Epithelial cell of proximal tubule (primary cell): ENCODE measurements around the gene FADS2. TPM values are rescaled to one million over a fixed set of nuclear protein-coding genes. Genes with fewer than 3 reads are reported as not detected.

Experiments
- DNase-seq: peaks from one replicate; pipeline ENCODE4 v3.0.0-alpha.2; 2011; ENCODE audit warnings: low read depth
- H3K4me3 ChIP-seq: 2 replicates; pipeline ENCODE4 v1.5.1; 2011; ENCODE audit warnings: low read depth, mild to moderate bottlenecking, low read length
- total RNA-seq: library from RNA; depleted of rRNA; stranded (reverse); fragments of >200 nt; gene quantifications from 2 replicates; pipeline ENCODE4 v1.2.3, GENCODE V29; 2015
- TF ChIP-seq, protein P1 (sequence below): conservative IDR thresholded peaks from 2 replicates; pipeline ENCODE4 v1.5.1; 2012; ENCODE audit warnings: low read depth, mild to moderate bottlenecking, low read length

FADS2 gene
- total RNA-seq, 1 donor from 2014 or later: 169 TPM

DNA sequence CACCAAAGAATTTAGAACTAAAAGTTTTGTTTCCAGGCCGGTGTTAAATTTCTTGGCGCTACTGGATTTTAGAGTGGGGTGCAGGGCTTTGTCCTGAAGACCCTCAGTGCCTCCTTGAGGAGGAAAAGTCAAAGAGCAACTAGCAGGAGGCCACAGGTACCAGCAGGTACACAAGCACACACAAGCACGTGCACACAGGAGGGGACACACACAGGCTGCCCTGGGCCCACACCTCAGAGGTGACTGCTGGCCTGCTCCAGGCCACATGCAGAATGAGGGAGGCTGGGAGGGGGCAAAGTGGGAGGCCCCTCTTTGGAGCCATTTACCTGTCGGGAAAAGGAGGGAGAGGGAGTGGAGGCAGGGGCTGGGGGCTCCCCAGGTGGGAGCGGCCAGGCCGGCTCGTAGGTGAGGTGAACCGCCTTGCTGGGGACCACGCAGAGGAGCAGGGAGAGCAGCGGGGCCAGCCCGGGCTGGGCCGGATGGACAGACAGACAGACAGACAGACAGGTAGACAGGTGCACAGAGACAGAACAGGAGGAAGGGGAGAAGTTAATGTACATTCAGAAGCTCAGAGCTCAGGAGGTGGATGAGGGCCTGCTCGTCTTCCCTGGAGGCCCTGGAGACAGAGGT is 77.1 kb downstream of the FADS2 start:
- no peak for DNase-seq
- TF ChIP-seq, protein P1, sequence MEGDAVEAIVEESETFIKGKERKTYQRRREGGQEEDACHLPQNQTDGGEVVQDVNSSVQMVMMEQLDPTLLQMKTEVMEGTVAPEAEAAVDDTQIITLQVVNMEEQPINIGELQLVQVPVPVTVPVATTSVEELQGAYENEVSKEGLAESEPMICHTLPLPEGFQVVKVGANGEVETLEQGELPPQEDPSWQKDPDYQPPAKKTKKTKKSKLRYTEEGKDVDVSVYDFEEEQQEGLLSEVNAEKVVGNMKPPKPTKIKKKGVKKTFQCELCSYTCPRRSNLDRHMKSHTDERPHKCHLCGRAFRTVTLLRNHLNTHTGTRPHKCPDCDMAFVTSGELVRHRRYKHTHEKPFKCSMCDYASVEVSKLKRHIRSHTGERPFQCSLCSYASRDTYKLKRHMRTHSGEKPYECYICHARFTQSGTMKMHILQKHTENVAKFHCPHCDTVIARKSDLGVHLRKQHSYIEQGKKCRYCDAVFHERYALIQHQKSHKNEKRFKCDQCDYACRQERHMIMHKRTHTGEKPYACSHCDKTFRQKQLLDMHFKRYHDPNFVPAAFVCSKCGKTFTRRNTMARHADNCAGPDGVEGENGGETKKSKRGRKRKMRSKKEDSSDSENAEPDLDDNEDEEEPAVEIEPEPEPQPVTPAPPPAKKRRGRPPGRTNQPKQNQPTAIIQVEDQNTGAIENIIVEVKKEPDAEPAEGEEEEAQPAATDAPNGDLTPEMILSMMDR: no peak
- no peak overlapping the region for H3K4me3 ChIP-seq

DNA sequence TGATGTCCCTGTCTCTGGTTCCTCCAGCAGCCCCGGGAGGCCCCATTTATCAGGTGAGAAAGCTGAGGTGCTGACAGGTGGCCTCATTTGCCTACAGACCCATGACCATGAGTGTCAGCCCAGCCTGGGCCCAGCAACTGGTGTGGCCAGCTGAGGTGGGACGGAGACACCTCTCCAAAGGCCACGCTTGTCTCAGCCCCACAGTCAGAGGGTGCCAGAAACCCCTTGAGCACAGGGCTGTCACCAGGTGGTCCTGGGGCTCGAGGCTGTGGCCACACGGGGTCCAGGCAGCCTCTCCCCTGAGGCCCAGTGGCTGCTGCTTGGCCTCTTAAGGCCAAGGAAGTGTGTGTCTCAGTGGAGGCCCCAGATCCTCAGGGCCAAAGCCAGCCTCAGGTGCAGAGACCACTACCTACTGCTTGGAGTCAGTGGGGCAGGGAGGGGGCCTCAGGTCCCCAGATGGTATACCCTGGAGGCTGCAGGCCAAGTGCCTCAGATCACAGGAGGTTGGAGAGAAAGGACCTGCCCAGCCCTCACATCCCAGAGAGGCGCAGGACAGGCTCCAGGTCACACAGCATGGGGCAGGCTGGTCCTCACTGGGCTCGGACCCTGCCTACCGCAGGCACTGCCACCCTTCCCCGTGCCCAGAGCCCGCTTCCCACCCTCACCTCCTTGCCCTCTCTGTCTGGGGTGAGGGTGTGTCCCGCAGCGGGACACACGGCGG is 77.9 kb downstream of the FADS2 start:
- no peak for DNase-seq
- TF ChIP-seq, protein P1: no peak
- H3K4me3 ChIP-seq: no peak overlapping the region

GRCh38 chr11:61906522-61906909 is 78.4 kb downstream of the FADS2 start:
- TF ChIP-seq, protein P1: no peak
- no peak overlapping the region for H3K4me3 ChIP-seq

DNA sequence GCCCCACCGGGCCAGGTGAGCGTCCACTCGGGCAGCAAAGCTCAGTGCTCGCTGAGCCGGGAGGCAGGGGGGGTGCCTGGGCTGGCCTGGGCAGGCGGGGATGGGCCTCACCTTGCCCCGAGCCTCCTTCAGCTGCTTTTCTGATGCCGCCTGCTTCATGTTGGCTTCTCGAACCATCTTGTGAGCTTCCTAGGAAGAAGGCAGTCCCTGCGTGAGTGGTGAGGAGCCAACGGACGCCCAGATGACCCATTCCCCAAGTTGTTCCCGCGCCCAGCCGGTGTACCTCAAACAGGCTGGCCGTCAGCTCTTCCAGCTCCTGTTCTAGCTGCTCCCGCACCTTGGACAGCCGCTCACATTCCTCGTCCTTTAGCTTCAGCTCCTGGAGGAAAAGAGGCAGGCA is 79.2 kb downstream of the FADS2 start:
- TF ChIP-seq, protein P1: no peak
- H3K4me3 ChIP-seq: no peak overlapping the region
- DNase-seq: no peak

More at GRCh38 chr11:61906522-61906909, 78.4 kb downstream of the FADS2 start:
- DNase-seq: no peak

DNA sequence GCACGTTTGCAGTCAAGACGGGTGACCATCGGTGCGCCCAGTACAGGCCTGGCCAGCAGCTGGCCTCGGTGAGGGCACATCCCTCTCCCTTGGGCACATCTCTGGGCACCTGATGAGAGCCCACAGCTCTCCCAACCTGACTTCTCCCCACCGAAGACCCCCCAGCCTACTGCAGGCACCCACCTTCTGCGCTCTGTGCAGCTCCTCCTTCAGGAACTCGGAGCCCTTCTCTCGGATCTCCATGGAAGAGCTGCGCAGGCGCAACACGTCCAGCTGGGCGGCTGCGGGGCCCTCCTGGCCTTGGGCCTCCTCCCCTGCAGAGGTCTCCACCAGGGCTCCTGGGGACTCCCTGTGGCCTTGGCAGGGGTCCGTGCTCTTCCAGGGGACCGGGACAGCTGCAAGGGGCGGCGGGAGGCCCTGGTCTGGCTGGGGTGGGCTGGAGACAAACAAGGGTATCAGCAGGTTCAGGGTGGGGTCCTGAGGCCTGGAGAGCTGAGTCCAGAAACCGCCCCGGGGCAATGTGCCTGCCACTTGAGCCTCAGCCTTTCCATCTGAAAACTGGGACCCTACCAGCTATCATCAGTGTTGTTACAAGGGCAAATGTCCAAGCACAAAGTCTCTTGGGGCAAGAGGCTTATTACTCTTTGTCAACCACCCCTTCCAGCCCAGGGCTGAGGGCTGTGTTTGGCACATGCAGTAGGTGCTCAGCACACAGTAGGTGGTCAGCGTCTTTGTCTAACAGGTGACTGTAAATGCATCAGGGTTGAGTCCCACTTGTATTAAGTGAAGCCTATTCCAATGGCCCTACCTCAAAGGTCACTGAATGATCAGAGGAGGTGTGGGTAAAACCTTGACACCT is 80.0 kb downstream of the FADS2 start:
- TF ChIP-seq, protein P1: no peak
- DNase-seq: no peak
- no peak overlapping the region for H3K4me3 ChIP-seq

- TF ChIP-seq, protein P1: no peak
- DNase-seq: no peak
- H3K4me3 ChIP-seq: no peak overlapping the region
Measured at GRCh38 chr11:61908730-61909316, 80.7 kb downstream of the FADS2 start.
